Inferior parietal cortex (tissue), 1 donor: ENCODE data around the gene RNF215.

Experiments used
- DNase-seq: peaks from one replicate; pipeline ENCODE4 v3.0.0-alpha.2; 2016; ENCODE audit errors: extremely low spot score

Gene RNF215

GRCh38 chr22:30396871-30397655 is 9.9 kb upstream of the RNF215 start, which contains the start of gene SEC14L2:
Gene SEC14L2 (plus strand): TSS chr22:30397018. CDS start chr22:30397117, 99 bp downstream.
- peak; percentile 68 for DNase-seq

DNA sequence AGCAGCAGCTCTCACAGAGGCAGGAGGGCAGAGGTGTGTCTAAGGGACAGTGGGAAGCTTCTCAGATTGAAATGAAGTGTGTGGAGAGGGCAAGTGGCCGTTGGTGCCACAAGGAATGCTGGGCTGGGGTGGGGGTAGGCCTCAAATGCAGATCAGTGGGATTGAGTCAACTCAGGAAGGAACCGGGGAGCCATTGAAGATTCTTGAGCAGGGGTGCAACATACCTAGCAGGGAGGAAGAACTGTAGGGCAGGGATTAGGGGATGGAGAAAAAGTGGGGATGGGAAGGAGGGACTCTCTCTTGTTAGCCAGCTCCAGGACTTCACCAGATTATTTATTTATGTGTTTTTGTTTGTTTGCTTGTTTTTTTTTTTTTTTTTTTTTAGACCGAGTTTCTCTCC is 6.7 kb upstream of the RNF215 start:
- DNase-seq: no peak

- no peak for DNase-seq
Observed at GRCh38 chr22:30393322-30393680, 6.1 kb upstream of the RNF215 start.

DNA sequence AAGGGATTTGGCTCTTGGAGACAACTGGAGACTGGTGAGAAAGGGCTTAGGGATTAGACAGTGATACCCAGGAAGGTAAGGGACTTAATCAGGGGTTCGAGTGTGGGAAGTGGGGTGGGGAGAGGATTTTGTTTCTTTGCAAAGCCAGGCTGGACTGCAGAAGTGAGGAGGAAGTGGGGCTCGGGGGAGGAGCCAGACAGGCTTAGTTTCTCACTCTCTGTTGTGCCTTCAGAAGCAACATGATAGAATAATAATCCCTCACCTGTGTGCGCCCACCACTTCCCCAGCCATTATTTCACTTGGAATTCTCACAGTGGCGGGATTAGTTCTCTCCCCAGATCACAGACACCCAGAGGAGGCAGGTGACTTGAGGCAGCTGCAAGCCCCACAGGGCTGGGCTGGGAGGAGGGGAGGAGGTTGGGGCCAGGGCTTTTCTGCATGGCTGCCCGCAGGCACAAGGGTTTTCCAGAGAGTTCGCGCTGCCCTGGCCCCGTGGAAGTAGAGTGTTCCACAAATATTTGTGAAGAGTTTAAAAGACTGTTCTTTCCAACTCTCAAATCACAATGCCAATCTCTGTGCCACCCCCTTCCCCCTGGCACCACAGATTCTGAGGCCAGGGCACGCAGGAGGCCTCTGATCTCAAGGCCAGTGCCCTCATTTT is 5.6 kb upstream of the RNF215 start:
- DNase-seq: no peak

DNA sequence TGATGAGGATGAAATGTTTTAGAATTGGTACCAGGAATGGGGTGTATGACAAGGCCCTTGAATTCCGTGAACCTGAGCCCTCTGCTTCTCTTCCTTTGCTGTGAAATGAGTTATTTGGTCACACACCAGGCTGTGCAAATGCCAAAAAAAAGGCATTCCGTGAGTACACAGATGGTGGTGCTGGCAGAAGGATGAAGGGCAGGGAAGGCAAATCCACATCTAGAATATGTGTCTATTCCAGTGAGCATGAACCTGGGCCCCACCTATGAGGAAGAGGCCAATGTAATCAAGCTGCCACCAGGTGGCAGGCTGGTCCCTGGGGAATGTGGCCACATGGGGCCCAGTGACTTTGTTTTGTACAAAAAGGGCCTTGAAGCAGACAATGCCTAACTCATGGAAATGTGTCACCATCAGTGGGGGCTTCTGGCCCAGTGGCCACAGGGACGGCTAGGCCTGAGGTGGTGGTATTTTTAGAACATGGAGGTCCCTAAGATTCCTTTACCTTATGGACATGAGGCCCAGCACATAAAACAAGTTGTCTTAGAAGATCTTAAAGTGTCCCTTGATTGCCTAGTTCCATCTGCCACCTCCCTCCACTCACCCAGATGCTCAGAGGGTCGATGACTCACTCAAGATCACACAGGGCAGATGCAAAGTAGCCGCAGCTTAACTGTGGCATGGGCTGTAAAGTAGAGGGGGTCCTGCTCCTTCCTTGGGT is 3.9 kb upstream of the RNF215 start:
- DNase-seq: peak; percentile 89

GRCh38 chr22:30386608-30386959 is 627 bp downstream of the RNF215 start:
- no peak for DNase-seq

DNA sequence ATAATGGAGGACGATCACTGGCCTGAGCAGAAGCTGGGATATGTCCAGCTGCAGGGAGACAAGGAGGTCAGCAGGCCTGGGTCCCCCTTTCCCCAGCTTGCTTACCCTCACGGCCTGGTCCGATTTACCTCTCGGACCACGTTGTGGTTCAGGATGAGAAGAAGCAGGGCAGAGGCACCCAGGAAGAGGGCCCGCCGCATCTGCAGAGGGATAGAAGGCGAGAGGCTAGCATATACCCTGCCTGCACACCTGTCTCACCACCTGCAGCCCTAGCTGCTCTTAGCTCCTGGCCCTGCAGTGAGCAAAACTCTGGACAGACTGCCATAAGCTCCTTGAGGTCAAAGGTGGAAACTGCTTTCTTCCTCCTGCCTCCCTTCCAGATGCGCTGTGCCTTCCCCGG is 1.3 kb downstream of the RNF215 start:
- DNase-seq: no peak

DNA sequence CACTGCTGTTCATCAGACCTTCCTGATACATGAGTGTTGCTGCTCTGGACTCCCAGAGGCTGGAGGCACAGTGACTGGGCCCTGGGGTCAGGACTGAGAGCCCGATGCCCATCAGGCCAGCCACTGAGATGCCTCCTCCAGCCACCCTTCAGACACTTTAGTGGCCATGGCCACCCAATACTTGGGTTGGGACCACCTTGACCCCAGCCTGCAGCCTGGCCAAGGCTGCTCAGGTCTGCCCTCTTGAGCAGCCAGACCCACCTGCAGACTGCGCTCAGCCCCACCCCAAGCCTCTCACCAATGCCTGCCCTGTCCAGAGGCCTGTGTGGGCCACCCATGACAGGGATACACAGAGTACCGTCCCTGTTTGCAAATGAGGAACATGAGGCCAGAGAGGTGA is 4.2 kb downstream of the RNF215 start:
- no peak for DNase-seq

DNA sequence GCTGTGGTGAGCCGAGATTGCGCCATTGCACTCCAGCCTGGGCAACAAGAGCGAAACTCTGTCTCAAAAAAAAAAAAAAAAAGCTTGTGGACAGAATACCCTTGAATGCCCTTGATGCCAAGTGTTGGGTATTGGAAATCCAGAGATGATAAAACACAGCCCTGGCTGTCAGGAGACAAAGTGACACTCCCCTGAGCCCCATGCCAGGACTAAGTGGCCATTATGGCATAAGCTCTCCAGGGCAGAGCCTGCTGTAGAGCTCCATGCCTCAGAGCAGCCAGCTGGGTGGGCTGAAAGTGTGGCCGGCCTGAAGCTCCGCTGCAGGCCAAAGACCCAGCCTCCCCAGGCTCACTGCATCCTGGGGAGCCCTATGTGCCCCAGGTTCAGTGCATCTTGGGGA is 4.9 kb downstream of the RNF215 start:
- no peak for DNase-seq

DNA sequence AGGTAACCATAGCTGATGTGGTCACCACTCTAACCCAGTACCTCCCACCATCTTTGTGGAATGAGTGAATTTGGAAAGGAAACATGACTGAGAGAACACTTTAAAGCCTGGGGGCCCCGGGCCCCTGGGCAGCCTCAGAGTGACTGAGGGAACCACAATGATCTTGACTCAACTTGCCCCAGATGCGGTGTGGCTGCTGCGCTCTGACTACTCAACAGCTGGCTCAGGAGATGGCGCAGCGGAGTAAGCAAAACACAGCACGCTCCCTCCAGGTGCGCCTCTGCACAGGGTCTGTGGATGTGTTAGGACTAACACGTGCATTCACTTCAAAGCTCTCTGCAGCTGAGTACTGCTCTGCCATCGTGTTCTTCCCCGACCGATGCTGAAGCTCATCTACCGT is 5.9 kb downstream of the RNF215 start:
- no peak for DNase-seq

DNA sequence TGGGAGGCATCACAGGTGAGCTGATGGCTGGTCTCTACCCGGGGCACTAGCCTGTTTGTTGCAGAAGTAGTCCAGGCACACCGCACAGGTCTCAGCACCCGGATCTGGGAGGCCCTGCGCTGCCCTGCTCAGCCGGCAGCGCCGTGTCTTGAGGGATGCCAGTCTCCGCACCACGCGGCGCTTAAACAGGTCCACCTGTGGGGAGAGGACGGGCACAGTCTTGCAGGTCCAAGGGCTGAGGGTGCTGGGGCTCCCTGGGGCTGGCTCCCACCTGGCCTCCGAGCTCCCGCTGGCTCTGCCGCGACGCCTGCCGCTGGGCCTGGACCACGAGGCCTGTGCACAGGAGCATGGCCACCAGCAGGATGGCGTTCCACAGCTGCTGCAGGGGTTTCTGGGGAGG is 7.2 kb downstream of the RNF215 start:
- DNase-seq: no peak

DNA sequence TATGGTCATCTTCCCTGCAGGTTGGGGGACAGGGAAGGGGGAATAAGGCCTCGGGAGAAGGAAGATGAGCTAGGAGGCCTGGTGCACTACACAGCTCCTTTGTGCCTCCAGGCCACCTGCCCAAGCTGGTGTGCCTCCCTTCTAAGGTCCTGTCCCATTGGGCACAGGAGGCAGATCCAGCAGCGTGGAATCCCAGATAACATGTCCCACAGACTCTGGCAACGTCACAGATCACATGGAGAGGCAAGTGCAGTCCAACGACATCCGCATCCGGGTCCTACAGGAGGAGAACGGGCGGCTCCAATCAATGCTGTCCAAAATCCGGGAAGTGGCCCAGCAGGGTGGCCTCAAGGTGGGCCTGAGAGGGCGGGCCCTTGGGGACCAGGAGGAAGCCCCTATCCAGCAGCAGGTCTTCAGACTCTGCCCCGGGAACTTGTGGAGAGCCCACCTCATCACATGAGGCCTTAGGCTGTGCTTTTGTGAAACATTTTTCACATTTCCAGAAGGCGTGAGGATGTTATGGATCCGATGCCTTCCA is 11.8 kb downstream of the RNF215 start:
- no peak for DNase-seq

- DNase-seq: no peak
Observed at GRCh38 chr22:30373331-30374325, 13.6 kb downstream of the RNF215 start.

DNA sequence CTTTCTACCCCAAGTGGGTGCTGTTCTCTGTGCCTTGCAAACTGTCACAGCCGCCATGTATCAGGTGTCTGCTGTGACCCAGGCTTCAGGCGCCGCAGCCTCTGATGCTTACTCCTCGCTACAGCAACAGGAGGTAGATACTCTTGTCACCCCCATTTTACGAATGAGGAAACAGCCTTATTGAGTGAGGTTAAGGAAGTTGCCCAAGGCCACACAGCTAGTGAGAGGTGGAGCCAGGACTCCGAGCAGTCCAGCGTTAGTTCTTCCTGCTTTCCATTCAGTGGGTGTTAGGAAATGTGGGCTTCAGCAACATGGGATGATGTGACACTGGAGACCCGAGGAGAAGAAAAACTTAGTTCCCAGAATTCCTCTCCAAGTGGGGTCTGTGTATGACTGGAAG is 14.3 kb downstream of the RNF215 start:
- DNase-seq: no peak

GRCh38 chr22:30371981-30372380 is 15.2 kb downstream of the RNF215 start:
- no peak for DNase-seq

DNA sequence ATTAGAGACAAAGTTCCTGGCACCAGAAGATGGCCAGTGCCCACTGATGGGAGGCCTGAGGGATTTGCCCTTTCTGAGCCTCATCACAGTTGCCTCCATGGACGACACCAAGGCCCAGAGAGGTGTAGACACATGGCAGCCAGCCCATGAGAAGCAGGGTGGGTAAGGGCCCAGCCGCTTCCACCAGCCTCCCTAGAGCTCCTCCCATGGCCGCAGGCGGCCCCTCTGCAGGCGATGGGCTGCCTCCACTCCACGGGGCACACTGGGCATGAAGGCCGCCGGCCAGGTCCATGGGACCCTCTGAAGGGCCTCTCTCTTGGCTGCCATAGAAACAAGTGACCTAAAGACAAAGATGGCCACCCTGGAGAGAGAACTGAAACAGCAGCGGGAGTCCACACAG is 15.9 kb downstream of the RNF215 start:
- DNase-seq: no peak

DNA sequence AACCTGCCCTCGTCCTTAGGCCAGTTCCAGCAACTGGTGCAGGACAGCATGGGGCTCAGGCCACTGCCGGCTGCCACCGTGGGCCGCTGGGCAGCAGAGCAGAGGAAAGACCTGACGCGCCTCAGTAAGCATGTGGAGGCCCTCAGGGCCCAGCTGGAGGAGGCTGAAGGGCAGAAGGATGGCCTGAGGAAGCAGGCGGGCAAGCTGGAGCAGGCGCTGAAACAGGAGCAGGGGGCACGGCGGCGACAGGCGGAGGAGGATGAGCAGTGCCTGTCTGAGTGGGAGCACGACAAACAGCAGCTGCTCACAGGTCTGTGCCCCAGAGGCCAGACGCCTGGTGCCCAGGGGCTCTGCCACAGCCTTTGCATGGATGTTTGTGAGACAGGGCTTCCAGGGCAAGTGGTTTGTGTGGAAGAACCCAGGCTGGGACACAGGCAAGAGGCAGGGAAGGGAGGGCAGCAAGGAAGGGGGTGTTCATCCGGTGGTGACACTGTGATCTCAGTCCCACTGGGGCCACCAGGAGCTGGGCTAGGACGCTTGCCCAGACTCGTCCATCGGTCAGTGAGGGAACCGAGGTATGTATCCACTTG is 16.5 kb downstream of the RNF215 start:
- DNase-seq: no peak

DNA sequence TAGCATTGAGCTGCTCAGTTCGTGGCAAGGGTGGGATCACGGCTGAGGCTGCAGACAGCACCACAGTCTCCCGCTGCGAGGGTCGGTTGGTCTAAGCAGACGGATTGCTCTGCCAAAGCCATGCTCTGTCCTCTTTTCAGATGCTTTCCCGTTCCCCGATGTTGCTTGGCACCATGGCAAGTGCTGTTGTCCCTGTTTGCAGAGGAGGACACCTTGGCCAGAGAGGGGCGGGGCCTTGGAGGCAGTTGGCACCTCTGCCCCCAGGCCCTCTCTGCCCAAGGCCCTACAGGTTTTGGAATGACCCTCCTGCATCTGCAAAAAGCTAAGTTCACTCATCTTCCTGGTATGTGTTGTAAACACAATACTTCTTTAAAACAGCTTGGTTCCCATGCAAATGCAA is 18.8 kb downstream of the RNF215 start:
- DNase-seq: no peak

- no peak for DNase-seq
Observed at GRCh38 chr22:30365891-30366290, 21.3 kb downstream of the RNF215 start.

DNA sequence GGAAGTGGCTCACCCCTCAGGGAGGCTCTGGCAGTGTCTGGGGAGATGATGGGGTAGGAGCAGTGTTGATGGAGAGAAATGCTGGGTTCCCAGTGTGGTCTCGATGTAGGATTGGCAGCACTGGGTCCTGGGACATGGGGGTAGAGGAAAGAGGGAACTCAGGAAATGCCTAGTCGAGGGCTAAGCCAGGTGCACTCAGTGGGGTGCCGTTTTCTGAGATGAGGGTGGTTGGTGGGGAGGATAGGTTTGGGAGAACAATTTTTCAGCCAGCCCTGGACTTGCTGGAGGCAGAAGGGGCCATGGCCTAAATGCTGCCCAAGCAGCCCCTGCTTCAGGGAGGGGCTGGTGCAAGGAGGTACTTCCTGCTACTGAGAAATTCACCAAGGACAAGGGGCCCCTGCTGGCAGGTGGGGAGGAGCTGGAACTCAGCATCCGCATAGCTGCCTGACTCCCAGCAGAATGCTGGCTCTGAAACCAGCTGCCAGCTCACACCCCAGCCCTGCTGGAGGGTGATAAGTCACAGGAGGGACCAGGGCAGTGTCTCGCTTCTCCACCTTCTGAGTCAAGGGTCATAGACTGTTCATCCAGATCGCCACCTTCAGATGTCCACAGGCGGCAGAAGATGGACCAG is 24.4 kb downstream of the RNF215 start:
- DNase-seq: no peak
